HAP-1 (cell line): ENCODE results near the gene CCT6A.
"Not testable (repeated sequence)": the region's sequence is repeated elsewhere in the genome, so short reads cannot be mapped to it uniquely, and the experiment has no call there.

Source experiments
- DNase-seq, 2 experiments: peaks; one replicate each; pipeline ENCODE4 v3.0.0-alpha.2; 2016 to 2020; ENCODE audit warnings: low spot score in 2 of 2
- H3K27me3 ChIP-seq: fragments of 250-450 bp; sonication (Bioruptor Pico); 2 replicates; pipeline ENCODE4 v1.5.1; 2020; ENCODE audit warnings: low read depth, mild to moderate bottlenecking, moderate library complexity
- H3K36me3 ChIP-seq: fragments of 250-450 bp; sonication (Bioruptor Pico); replicated peaks from 2 replicates; pipeline ENCODE4 v1.5.1; 2020; ENCODE audit warnings: mild to moderate bottlenecking
- H3K4me1 ChIP-seq: fragments of 250-450 bp; sonication (Bioruptor Pico); 2 replicates; pipeline ENCODE4 v1.5.1; 2020; ENCODE audit warnings: mild to moderate bottlenecking
- H3K4me3 ChIP-seq: fragments of 250-450 bp; sonication (Bioruptor Pico); 2 replicates; pipeline ENCODE4 v1.5.1; 2020; ENCODE audit warnings: mild to moderate bottlenecking, moderate library complexity
- H3K9me3 ChIP-seq: fragments of 250-450 bp; sonication (Bioruptor Pico); 2 replicates; pipeline ENCODE4 v1.5.1; 2020; ENCODE audit warnings: mild to moderate bottlenecking, moderate library complexity
- in situ Hi-C: fragments of 300-500 bp; cut with MboI; formaldehyde crosslinking; loops from 3 replicates; pipeline ENCODE4 v1.14.3; 2020; ENCODE audit warnings: low sequenced_read_pairs, inconsistent platforms, mixed read lengths

CCT6A gene

DNA sequence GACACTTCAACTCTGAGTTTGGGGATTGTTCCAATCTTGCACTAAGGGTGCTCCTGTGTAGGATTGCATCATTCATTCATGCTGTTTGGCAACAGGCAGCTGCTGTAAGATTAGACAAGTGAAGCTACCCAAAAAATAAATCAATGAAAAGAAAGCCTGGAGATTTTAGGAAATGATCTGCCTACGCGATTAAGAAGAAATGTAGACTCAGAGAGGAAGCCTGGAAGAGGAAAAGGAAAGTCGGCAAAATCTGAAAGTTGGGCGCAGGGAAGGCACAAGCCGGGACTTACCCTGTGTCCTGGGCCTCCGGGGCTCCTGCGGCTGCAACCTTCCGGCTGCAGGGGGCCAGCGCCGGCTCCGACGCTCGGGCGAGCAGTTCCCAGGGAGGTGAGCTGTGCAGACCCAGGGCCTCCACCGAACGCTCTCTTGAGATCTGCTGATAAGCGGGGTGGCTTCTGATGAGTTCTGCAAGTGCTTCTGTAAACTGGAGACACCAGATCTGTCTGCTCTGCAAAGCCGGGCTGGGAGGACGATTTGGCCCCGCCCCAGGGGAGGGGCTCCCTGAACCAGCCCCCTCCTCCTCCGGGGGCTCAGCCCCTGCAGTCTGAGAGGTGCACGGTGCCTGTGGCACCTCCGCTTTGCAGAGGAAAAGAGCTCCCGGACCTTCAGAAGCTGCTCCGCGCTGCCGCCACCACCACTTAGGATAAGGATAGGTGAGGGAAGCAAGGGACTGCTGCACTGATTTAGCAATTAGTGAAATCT, 17.7 kb upstream of the CCT6A start:
- H3K9me3 ChIP-seq: no peaks in the 10 kb centered on the region
- no peaks in the 10 kb centered on the region for H3K4me1 ChIP-seq
- DNase-seq: peak; percentile 87 to 92
- in situ Hi-C loops: no loop called here
- H3K36me3 ChIP-seq: peaks cover 25% of the 10 kb centered on the region
- H3K4me3 ChIP-seq: peak overlapping the region; percentile 54
- H3K27me3 ChIP-seq: no peaks in the 10 kb centered on the region

DNA sequence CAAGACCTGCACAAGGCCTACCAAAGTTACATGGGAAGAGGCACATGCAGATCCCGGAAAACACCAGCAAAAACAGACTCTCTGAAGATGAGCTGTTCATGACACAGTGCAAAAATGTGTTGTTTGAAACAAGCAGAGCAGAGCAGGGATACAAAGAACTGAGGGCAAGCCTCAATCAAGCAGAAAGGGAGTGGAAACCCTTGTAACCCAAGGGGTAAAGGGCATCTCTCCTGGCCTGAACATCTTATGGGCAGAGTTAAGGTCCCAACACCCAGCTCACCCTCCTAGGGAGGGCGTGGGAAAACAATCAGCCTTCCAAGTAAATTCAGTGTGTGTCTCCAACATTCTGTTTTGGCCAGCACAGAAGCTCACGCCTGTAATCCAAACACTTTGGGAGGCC, 10.8 kb upstream of the CCT6A start:
- Histone ChIP-seq H3K4me3 (no peak overlapping the region), H3K9me3 (no peaks in the 10 kb centered on the region), H3K27me3 (no peaks in the 10 kb centered on the region), H3K4me1 (no peaks in the 10 kb centered on the region), H3K36me3 (0 out of 2 replicates have a peak, but pooled peaks cover 3% of the 10 kb centered on the region)
- no peak for DNase-seq
- in situ Hi-C loops: no loop called here

DNA sequence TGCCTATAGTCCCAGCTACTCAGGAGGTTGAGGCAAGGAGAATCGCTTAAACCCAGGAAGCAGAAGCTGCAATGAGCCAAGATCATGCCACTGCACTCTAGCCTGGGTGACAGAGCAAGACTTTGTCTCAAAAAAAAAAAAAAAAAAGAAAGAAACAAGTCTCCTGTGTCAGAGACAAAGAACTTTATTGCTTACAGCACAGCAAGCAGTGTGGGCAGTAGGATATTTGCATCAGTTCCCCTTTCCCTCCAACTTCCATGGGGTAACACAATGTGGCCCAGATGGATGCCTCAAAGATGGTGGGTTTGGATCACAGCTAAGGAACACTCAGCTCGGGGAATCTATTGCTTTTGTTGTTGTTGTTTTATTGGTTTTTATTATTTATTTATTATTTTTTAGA, 5.8 kb upstream of the CCT6A start:
- peaks cover 36% of the 10 kb centered on the region for H3K4me1 ChIP-seq
- H3K4me3 ChIP-seq, H3K9me3 ChIP-seq, H3K36me3 ChIP-seq, in situ Hi-C loops, H3K27me3 ChIP-seq, DNase-seq: not testable (repeated sequence)

DNA sequence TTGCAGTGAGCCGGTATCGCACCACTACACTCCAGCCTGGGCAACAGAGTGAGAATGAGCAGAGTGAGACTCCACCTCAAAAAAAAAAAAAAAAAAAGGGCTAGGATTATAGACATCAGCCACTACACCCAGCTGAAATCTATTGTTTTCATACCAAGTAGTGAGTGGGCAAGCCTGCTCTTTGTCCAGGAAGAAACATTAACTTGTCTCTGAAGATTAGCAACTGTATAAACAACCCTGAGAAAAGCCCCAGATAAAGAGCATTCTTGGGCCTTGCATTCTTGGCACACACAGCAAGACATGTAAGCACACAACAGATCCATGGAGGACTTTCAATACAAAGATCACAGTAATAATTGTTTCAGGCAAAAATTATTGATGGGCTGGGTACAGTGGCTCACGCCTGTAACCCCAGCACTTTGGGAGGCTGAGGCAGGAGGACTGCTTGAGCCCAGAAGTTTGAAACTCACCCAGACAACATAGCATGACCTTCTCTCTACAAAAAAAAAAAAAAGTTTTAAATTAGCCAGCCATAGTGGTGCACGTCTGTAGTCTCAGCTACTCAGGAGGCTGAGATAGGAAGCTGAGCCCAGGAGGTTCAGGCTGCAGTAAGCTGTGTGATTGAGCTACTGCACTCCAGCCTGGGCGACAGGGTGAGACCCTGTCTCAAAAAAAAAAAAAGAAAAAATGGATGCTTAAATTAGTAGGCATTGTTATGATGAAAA, 4.7 kb upstream of the CCT6A start:
- Histone ChIP-seq H3K36me3 (peaks cover 2% of the 10 kb centered on the region), H3K4me1 (peaks cover 36% of the 10 kb centered on the region), H3K27me3 (no peaks in the 10 kb centered on the region), H3K4me3 (no peak overlapping the region), H3K9me3 (no peaks in the 10 kb centered on the region)
- in situ Hi-C loops: no loop called here
- peak; percentile 71 to 97 for DNase-seq

DNA sequence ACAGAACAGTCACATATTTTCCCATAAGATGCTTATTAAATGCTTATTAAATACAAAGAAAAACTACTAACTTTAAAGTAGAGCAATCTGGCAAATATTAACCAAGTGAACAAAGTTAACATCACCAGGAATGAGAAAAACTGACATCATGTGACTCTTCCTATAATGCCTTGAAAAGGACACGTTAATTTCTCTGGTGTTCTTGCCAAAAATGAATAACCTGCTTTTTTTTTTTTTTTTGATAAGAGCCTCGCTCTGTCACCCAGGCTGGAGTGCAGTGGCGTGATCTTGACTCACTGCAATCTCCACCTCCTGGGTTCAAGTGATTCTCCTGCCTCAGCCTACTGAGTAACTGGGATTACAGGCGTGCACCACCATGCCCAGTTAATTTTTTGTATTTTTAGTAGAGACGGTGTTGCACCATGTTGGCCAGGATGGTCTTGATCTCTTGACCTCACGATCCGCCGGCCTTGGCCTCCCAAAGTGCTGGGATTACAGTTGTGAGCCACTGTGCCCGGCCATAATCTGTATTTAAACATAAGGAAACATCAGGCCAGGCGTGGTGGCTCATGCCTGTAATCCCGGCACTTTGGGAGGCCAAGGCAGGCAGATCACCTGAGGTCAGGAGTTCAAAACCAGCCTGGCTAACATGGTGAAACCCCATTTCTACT, 4.0 kb upstream of the CCT6A start:
- H3K36me3 ChIP-seq, H3K4me3 ChIP-seq, in situ Hi-C loops, H3K27me3 ChIP-seq, DNase-seq, H3K9me3 ChIP-seq: not testable (repeated sequence)
- H3K4me1 ChIP-seq: peaks cover 36% of the 10 kb centered on the region

DNA sequence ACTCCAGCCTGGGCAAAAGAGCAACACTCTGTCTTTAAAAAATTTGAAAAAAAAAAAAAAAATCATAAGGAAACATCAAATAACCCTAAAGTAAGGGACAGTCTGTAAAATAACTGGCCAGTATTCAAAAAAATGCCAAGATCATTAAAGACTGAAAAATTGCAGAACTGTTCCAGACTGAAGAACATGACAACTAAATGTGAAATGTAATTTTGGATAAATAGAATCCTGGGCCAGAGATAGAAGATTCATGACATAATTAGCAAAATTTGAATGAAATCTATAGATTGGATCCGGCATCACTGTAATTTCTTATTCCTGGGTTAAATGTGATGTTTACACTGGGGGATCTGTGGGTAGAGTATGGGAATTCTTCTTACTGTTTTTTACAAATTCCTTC, 3.3 kb upstream of the CCT6A start:
- peaks cover 12% of the 10 kb centered on the region for H3K36me3 ChIP-seq
- no peak overlapping the region for H3K4me3 ChIP-seq
- no peak for DNase-seq
- H3K9me3 ChIP-seq: no peaks in the 10 kb centered on the region
- in situ Hi-C loops: no loop called here
- peaks cover 39% of the 10 kb centered on the region for H3K4me1 ChIP-seq
- no peaks in the 10 kb centered on the region for H3K27me3 ChIP-seq

DNA sequence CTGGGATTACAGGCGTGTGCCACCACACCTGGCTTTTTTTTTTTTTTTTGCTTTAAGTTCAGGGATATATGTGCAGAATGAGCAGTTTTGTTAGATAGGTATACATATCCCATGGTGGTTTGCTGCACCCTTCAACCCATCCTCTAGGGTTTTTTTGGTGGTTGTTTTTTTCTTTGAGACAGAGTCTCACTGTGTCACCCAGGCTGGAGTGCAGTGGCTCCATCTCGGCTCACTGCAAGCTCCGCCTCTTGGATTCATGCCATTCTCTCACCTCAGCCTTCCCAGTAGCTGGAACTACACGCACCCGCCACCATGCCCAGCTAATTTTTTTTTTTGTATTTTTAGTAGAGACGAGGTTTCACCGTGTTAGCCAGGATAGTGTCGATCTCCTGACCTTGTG, 2.8 kb upstream of the CCT6A start:
- H3K4me1 ChIP-seq: peaks cover 43% of the 10 kb centered on the region
- H3K27me3 ChIP-seq, H3K9me3 ChIP-seq, in situ Hi-C loops, H3K4me3 ChIP-seq: not testable (repeated sequence)
- DNase-seq: peak; percentile 19 to 79
- peaks cover 17% of the 10 kb centered on the region for H3K36me3 ChIP-seq

DNA sequence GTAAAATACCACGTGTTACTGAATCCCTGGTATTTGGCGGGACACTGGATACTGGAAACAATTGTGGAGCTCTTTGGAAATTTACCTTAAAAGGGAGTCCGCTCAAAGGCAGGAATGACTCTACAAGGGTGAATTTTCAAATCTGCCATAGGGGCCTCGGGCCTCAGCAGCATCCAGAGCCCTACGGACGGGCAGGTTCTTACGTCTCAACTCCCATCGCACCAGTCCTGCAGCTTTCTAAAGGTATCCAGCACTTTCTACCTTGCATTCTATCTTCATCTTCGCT, 569 bp upstream of the CCT6A start:
- peak overlapping the region; percentile 87 for H3K4me3 ChIP-seq
- peaks cover 39% of the 10 kb centered on the region for H3K36me3 ChIP-seq
- in situ Hi-C loops: no loop called here
- peaks cover 57% of the 10 kb centered on the region for H3K4me1 ChIP-seq
- DNase-seq: no peak
- no peaks in the 10 kb centered on the region for H3K27me3 ChIP-seq
- H3K9me3 ChIP-seq: no peaks in the 10 kb centered on the region

DNA sequence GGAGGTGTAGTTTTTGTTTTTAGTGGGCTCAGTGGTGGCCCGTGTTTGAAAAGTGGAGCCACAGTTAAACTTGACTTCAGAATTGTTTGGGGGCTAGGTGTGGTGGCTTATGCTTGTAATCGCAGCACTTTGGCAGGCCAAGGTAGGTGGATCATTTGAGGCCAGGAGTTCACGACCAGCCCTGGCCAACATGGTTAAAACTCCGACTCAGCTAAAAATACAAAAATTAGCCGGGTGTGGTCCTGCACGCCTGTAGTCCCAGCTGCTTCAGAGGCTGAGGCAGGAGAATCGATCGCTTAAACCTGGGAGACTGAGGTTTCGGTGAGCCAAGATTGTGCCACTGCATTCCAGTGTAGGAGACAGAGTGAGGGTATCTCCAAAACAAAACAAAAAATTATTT, 1.8 kb downstream of the CCT6A start:
- DNase-seq: no peak
- in situ Hi-C loops: no loop called here
- Histone ChIP-seq H3K9me3 (no peaks in the 10 kb centered on the region), H3K4me1 (peaks cover 39% of the 10 kb centered on the region), H3K4me3 (peak overlapping the region; percentile 87), H3K36me3 (peaks cover 60% of the 10 kb centered on the region), H3K27me3 (no peaks in the 10 kb centered on the region)

DNA sequence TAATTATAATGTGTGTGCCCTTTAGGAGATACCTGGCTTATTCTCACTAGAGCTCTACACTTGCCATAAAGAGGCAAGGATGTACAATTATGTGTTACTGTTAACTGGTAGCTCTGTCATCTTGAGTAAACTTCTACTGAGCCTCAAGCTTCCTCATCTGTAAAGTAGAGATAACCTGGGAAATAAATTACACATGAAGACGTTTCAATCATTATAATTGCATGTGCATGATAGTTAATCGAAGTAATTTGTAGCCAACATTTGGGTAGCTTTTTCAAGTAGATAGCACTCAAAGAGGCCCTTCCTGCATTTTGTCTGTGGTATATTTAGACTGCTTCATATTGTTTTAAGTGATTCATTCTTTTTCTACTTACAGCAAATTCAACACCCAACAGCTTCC, 2.4 kb downstream of the CCT6A start:
- H3K4me3 ChIP-seq: peak overlapping the region; percentile 87
- H3K27me3 ChIP-seq: no peaks in the 10 kb centered on the region
- no peaks in the 10 kb centered on the region for H3K9me3 ChIP-seq
- H3K36me3 ChIP-seq: peaks cover 66% of the 10 kb centered on the region
- in situ Hi-C loops: no loop called here
- no peak for DNase-seq
- peaks cover 33% of the 10 kb centered on the region for H3K4me1 ChIP-seq

DNA sequence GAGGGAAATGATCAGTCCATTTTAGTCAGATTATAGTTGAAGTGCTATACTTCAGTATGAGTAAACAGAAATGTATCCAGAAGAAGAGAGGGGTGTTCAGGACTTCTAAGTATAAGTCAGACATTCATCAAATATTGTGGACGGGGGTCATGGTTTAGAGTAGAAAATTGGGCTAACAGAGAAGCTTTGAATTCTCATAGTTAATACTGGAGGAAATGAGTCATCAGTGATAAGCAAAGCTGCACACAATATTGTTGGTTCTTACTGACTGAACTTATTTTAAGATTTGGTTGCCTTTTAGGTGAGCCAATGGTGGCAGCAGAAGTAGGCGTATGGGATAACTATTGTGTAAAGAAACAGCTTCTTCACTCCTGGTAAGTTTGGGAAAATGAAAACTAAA, 10.8 kb downstream of the CCT6A start:
- H3K4me3 ChIP-seq: no peak overlapping the region
- in situ Hi-C loops: loop anchor here (5.0 kb wide), 1 partner anchor 40 kb away; no protein-coding TSS in a partner anchor
- no peaks in the 10 kb centered on the region for H3K9me3 ChIP-seq
- no peaks in the 10 kb centered on the region for H3K27me3 ChIP-seq
- peaks cover 8% of the 10 kb centered on the region for H3K4me1 ChIP-seq
- peaks cover 64% of the 10 kb centered on the region for H3K36me3 ChIP-seq
- DNase-seq: no peak

DNA sequence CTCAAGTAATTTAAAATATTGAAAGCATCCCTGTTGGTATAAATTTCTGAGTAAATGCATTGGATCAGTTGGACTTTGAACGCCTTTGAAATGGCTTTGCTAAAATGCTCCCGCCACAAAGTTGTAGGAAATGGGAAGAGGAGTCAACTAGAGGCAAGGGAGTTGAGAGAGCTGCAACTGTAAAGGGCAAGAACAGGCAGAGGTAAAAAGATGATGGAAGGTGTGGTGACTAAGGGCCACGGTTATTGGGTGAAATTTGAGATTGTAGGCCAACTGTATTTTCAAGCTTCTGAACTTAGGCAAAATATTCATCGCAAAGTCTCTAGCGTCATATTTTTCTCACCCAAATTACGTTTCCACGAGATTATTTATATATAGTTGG, 11.9 kb downstream of the CCT6A start:
- Histone ChIP-seq H3K9me3 (no peaks in the 10 kb centered on the region), H3K36me3 (peaks cover 53% of the 10 kb centered on the region), H3K4me1 (peaks cover 8% of the 10 kb centered on the region), H3K4me3 (no peak overlapping the region), H3K27me3 (no peaks in the 10 kb centered on the region)
- in situ Hi-C loops: loop anchor here (5.0 kb wide), 1 partner anchor 41 kb away; no protein-coding TSS in a partner anchor
- no peak for DNase-seq

DNA sequence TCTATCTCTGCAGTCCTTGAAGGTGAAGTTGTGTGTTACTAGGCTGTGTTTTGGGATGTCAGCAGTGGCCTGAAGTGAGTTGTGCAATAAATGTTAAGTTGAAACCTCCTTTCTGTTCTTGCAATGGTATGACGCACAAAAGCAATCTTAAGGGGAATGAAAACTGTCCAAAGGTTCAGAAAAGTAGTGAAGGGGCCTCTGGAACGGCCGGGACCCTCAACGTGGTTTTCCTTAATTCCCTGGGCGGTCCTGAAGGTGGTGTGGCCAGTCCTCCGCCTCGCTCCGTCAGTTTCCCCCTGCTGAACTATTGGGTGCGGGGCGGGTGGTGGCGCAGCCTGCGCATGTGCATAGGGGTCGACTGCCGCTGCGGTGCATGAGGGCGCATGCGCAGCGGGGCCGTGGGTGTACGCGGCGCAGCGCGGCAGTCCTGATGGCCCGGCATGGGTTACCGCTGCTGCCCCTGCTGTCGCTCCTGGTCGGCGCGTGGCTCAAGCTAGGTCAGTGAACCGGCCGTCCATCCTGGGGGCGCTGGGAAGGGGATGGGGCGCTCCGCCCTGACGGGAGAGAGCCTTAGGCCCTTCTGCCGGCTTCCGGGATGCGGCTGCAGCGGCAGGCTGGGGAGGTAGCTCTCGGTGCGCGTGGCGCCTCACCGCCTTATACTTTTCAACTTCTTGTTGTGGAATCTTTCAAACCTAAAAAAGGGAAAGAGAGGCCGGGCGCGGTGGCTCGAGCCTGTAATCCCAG, 12.5 kb downstream of the CCT6A start, which contains the start of gene SUMF2:
Gene SUMF2, plus strand, starts transcription at position 405 of the 744 bp plus-strand sequence. Its CDS starts 26 bp downstream, at position 431.
- in situ Hi-C loops: loop anchor here (5.0 kb wide), 1 partner anchor 42 kb away; no protein-coding TSS in a partner anchor
- peak; percentile 80 to 93 for DNase-seq
- peak within 1 kb of the TSS; percentile 77 for H3K4me3 ChIP-seq
- no peaks in the 10 kb centered on the region for H3K27me3 ChIP-seq
- H3K9me3 ChIP-seq: no peaks in the 10 kb centered on the region
- H3K36me3 ChIP-seq: peaks cover 51% of the 10 kb centered on the region
- H3K4me1 ChIP-seq: peaks cover 8% of the 10 kb centered on the region
